Fibroblast of villous mesenchyme (primary cell): Measurements from ENCODE around the gene MEP1B. TPM values are rescaled to one million over a fixed set of nuclear protein-coding genes. Genes with fewer than 3 reads are reported as not detected.

Experiments
- DNase-seq: peaks from one replicate; pipeline ENCODE4 v3.0.0-alpha.2; 2010; ENCODE audit warnings: low read depth
- H3K4me3 ChIP-seq: 2 replicates; pipeline ENCODE4 v1.5.1; 2011; ENCODE audit warnings: low read depth, mild to moderate bottlenecking, low read length
- total RNA-seq: library from RNA; depleted of rRNA; stranded (reverse); fragments of >200 nt; gene quantifications from 2 replicates; pipeline ENCODE4 v1.2.3, GENCODE V29; 2012
- TF ChIP-seq, protein P1 (sequence below): IDR thresholded peaks from 2 replicates; pipeline ENCODE4 v1.5.1; 2012; ENCODE audit warnings: low read depth, mild to moderate bottlenecking, low read length; ENCODE audit not compliant: insufficient read depth

Gene MEP1B
- total RNA-seq, 1 donor: under 0.01 TPM

DNA sequence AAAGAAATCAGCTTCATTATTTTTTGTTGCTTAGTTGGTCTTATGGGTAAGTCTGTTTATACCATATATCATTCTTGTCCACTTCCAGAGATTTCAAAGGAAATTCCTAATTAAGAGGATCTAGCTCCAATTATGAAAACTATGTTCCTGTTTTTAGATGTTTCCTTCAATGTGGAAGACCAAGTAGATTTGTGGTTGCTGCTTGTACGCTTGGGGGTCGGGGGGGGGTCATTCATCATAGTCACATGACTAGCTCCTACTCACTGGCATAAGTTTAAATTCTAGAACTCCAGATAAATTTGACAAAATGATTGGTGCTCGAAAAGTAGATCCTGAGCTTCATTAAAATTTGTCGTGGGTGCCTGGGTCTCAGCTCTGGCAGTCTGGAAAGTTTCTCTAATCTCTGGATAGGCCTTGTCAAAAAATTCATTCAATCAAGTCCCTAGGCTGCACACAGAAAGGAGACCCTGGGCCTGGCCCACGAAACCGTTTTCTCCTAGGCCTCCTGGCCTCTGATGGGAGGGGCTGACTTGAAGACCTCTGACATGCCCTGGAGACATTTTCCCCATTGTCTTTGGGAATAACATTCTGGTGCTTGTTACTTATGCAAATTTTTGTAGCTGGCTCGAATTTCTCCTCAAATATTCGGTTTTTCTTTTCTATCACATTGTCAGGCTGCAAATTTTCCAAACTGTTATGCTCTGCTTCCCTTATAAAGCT is 62.5 kb downstream of the MEP1B start:
- H3K4me3 ChIP-seq: no peak overlapping the region
- no peak for DNase-seq
- TF ChIP-seq, protein P1, sequence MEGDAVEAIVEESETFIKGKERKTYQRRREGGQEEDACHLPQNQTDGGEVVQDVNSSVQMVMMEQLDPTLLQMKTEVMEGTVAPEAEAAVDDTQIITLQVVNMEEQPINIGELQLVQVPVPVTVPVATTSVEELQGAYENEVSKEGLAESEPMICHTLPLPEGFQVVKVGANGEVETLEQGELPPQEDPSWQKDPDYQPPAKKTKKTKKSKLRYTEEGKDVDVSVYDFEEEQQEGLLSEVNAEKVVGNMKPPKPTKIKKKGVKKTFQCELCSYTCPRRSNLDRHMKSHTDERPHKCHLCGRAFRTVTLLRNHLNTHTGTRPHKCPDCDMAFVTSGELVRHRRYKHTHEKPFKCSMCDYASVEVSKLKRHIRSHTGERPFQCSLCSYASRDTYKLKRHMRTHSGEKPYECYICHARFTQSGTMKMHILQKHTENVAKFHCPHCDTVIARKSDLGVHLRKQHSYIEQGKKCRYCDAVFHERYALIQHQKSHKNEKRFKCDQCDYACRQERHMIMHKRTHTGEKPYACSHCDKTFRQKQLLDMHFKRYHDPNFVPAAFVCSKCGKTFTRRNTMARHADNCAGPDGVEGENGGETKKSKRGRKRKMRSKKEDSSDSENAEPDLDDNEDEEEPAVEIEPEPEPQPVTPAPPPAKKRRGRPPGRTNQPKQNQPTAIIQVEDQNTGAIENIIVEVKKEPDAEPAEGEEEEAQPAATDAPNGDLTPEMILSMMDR: no peak

- no peak overlapping the region for H3K4me3 ChIP-seq
- no peak for DNase-seq
- TF ChIP-seq, protein P1: no peak
Observed at GRCh38 chr18:32255570-32255969, 65.7 kb downstream of the MEP1B start.

GRCh38 chr18:32257084-32257785 is 67.4 kb downstream of the MEP1B start:
- DNase-seq: no peak
- TF ChIP-seq, protein P1: no peak
- H3K4me3 ChIP-seq: no peak overlapping the region

GRCh38 chr18:32258148-32258547 is 68.3 kb downstream of the MEP1B start:
- TF ChIP-seq, protein P1: no peak
- H3K4me3 ChIP-seq: no peak overlapping the region
- no peak for DNase-seq

- TF ChIP-seq, protein P1: no peak
- DNase-seq: no peak
- H3K4me3 ChIP-seq: no peak overlapping the region
Observed at GRCh38 chr18:32258558-32259204, 68.8 kb downstream of the MEP1B start.

DNA sequence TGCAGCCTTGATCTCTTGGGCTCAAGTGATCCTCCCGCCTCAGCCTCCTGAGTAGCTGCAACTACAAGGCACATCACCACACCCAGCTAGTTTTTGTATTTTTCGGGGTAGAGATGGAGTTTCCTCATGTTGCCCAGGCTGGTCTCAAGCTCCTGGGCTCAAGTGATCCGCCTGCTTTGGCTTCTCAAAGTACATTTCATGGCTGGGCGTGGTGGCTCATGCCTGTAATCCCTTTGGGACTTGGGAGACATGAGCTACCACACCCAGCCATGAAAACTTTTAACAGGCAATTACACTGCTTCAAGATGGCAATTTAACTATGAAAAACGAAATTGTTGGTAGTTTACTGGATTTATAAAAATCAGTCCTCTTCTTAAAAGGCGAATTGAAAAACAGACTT is 69.7 kb downstream of the MEP1B start:
- no peak for DNase-seq
- TF ChIP-seq, protein P1: no peak
- no peak overlapping the region for H3K4me3 ChIP-seq
